IPS-20b (cell line): ENCODE measurements around the gene TMEM200C.
"Not testable (repeated sequence)": the region's sequence is repeated elsewhere in the genome, so short reads cannot be mapped to it uniquely, and the experiment has no call there.

Experiments
- H3K27ac ChIP-seq: one replicate; pipeline ENCODE4 v1.5.1; 2013; ENCODE audit warnings: low read length
- H3K27me3 ChIP-seq: 2 replicates; pipeline ENCODE4 v1.6.1; 2013; ENCODE audit warnings: mild to moderate bottlenecking, low read length, inconsistent platforms; ENCODE audit not compliant: insufficient read depth
- H3K36me3 ChIP-seq: 2 replicates; pipeline ENCODE4 v1.6.1; 2013; ENCODE audit warnings: low read depth, mild to moderate bottlenecking, inconsistent platforms, low read length, moderate library complexity; ENCODE audit not compliant: insufficient read depth
- H3K4me1 ChIP-seq: 2 replicates; pipeline ENCODE4 v1.6.1; 2013; ENCODE audit warnings: mild to moderate bottlenecking, control low read depth, inconsistent platforms, low read length, moderate library complexity; ENCODE audit not compliant: insufficient read depth
- H3K4me3 ChIP-seq: 2 replicates; pipeline ENCODE4 v1.5.1; 2013; ENCODE audit warnings: mild to moderate bottlenecking, low read length, inconsistent platforms
- H3K9ac ChIP-seq: 2 replicates; pipeline ENCODE4 v1.6.1; 2013; ENCODE audit warnings: low read depth, mild to moderate bottlenecking, inconsistent platforms, low read length, moderate library complexity
- H3K9me3 ChIP-seq: 2 replicates; pipeline ENCODE4 v1.6.1; 2013; ENCODE audit warnings: mild to moderate bottlenecking, low read depth, low read length, inconsistent platforms; ENCODE audit not compliant: insufficient read depth

TMEM200C gene

GRCh38 chr18:5862127-5862526 is 33.2 kb downstream of the TMEM200C start:
- H3K4me3 ChIP-seq, H3K27ac ChIP-seq, H3K9ac ChIP-seq, H3K36me3 ChIP-seq, H3K27me3 ChIP-seq, H3K4me1 ChIP-seq: not testable (repeated sequence)
- H3K9me3 ChIP-seq = peaks cover 21% of the 10 kb centered on the region

GRCh38 chr18:5857180-5857579 is 38.1 kb downstream of the TMEM200C start:
- Histone ChIP-seq H3K36me3 (no peaks in the 10 kb centered on the region), H3K27ac (no peak overlapping the region), H3K4me1 (no peaks in the 10 kb centered on the region), H3K9ac (no peak overlapping the region), H3K9me3 (peaks cover 17% of the 10 kb centered on the region), H3K4me3 (no peak overlapping the region), H3K27me3 (no peaks in the 10 kb centered on the region)

- no peak overlapping the region for H3K9ac ChIP-seq
- no peaks in the 10 kb centered on the region for H3K4me1 ChIP-seq
- H3K4me3 ChIP-seq = no peak overlapping the region
- H3K27ac ChIP-seq = no peak overlapping the region
- no peaks in the 10 kb centered on the region for H3K36me3 ChIP-seq
- no peaks in the 10 kb centered on the region for H3K9me3 ChIP-seq
- H3K27me3 ChIP-seq = no peaks in the 10 kb centered on the region
These were observed 42.1 kb downstream of the TMEM200C start for GRCh38 chr18:5853253-5853652.

GRCh38 chr18:5851998-5852397 is 43.3 kb downstream of the TMEM200C start:
- Histone ChIP-seq H3K27ac (no peak overlapping the region), H3K4me1 (no peaks in the 10 kb centered on the region), H3K36me3 (no peaks in the 10 kb centered on the region), H3K4me3 (no peak overlapping the region), H3K9ac (no peak overlapping the region), H3K9me3 (no peaks in the 10 kb centered on the region), H3K27me3 (no peaks in the 10 kb centered on the region)

- Histone ChIP-seq H3K9ac (no peak overlapping the region), H3K27me3 (no peaks in the 10 kb centered on the region), H3K36me3 (no peaks in the 10 kb centered on the region)
These were observed 52.7 kb downstream of the TMEM200C start for GRCh38 chr18:5842653-5843052.

GRCh38 chr18:5841518-5841917 is 53.8 kb downstream of the TMEM200C start:
- Histone ChIP-seq H3K4me1 (no peaks in the 10 kb centered on the region), H3K9me3 (no peaks in the 10 kb centered on the region), H3K27ac (no peak overlapping the region), H3K9ac (no peak overlapping the region), H3K27me3 (no peaks in the 10 kb centered on the region), H3K4me3 (no peak overlapping the region), H3K36me3 (no peaks in the 10 kb centered on the region)

More at GRCh38 chr18:5842653-5843052, 52.7 kb downstream of the TMEM200C start:
- Histone ChIP-seq H3K4me3 (no peak overlapping the region), H3K27ac (no peak overlapping the region), H3K9me3 (no peaks in the 10 kb centered on the region), H3K4me1 (no peaks in the 10 kb centered on the region)

- Histone ChIP-seq H3K27ac (no peak overlapping the region), H3K4me1 (no peaks in the 10 kb centered on the region), H3K9ac (no peak overlapping the region), H3K9me3 (no peaks in the 10 kb centered on the region), H3K27me3 (no peaks in the 10 kb centered on the region), H3K36me3 (no peaks in the 10 kb centered on the region), H3K4me3 (no peak overlapping the region)
These were observed 54.8 kb downstream of the TMEM200C start for GRCh38 chr18:5840547-5840946.

GRCh38 chr18:5840025-5840424 is 55.3 kb downstream of the TMEM200C start:
- H3K9me3 ChIP-seq = no peaks in the 10 kb centered on the region
- H3K27me3 ChIP-seq = no peaks in the 10 kb centered on the region
- H3K27ac ChIP-seq = no peak overlapping the region
- H3K4me1 ChIP-seq = no peaks in the 10 kb centered on the region
- no peak overlapping the region for H3K4me3 ChIP-seq
- H3K9ac ChIP-seq = no peak overlapping the region
- H3K36me3 ChIP-seq = no peaks in the 10 kb centered on the region

GRCh38 chr18:5839102-5839501 is 56.2 kb downstream of the TMEM200C start:
- Histone ChIP-seq H3K9me3 (no peaks in the 10 kb centered on the region), H3K4me1 (no peaks in the 10 kb centered on the region), H3K9ac (no peak overlapping the region), H3K4me3 (no peak overlapping the region), H3K27me3 (no peaks in the 10 kb centered on the region), H3K27ac (no peak overlapping the region), H3K36me3 (no peaks in the 10 kb centered on the region)
